ENCODE results near the gene CUL3. TPM values are rescaled to one million over a fixed set of nuclear protein-coding genes. Genes with fewer than 3 reads are reported as not detected.

CUL3 gene
- total and polyA plus RNA-seq, 5 donors = 61.2 to 72.4 (median 65.3) TPM

GRCh38 chr2:224469374-224469964, 115.7 kb downstream of the CUL3 start:
- ATAC-seq (no peak), DNase-seq (peak in 1 of 3 donors; percentile 19)
- intact Hi-C loops (cut with DNase I) = no loop called here
- 71% methylated on average over 9 of the region's 9 CpGs for WGBS
- Histone ChIP-seq H3K4me1 (ENCODE audit: control insufficient read depth, insufficient read depth, low read length) (no peaks in the 10 kb centered on the region), H3K27ac (ENCODE audit: low read length) (no peak overlapping the region), H3K4me3 (ENCODE audit: low read length) (no peak overlapping the region), H3K27me3 (ENCODE audit: control insufficient read depth, insufficient read depth) (no peaks in the 10 kb centered on the region), H3K9me3 (ENCODE audit: control insufficient read depth, low read length) (no peaks in the 10 kb centered on the region)

GRCh38 chr2:224466304-224466895, 118.8 kb downstream of the CUL3 start:
- no peak overlapping the region for H3K4me3 ChIP-seq (ENCODE audit: low read length)
- WGBS = 68% methylated on average over 3 of the region's 3 CpGs
- intact Hi-C loops (cut with DNase I) = no loop called here

DNA sequence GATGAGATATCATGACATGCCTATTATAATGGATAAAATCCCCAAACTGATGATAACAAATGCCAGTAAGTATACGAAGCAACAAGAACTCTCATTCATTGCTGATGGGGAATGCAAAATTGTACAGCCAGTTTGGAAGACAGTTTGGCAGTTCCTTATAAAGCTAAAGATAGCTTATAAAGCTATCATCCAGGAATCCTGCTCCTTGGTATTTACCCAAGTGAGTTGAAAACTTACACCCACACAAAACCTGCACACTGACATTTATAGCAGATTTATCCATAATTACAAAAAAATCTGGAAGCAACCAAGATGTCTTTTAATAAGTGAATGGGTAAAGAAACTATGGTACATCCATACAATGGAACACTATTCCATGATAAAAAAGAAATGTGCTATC, 123.8 kb downstream of the CUL3 start:
- ATAC-seq = no peak
- Histone ChIP-seq H3K4me3 (ENCODE audit: low read length) (no peak overlapping the region), H3K4me1 (ENCODE audit: control insufficient read depth, insufficient read depth, low read length) (no peaks in the 10 kb centered on the region), H3K27ac (ENCODE audit: low read length) (no peak overlapping the region), H3K27me3 (ENCODE audit: control insufficient read depth, insufficient read depth) (no peaks in the 10 kb centered on the region), H3K9me3 (ENCODE audit: control insufficient read depth, low read length) (no peaks in the 10 kb centered on the region)
- intact Hi-C loops (cut with DNase I) = no loop called here
- DNase-seq = no peak
- WGBS = 59% methylated on average over 1 of the region's 1 CpG

More at GRCh38 chr2:224466304-224466895, 118.8 kb downstream of the CUL3 start:
- Histone ChIP-seq H3K27ac (ENCODE audit: low read length) (no peak overlapping the region), H3K27me3 (ENCODE audit: control insufficient read depth, insufficient read depth) (no peaks in the 10 kb centered on the region), H3K9me3 (ENCODE audit: control insufficient read depth, low read length) (no peaks in the 10 kb centered on the region), H3K4me1 (ENCODE audit: control insufficient read depth, insufficient read depth, low read length) (no peaks in the 10 kb centered on the region)
- ATAC-seq = no peak
- no peak for DNase-seq

GRCh38 chr2:224457408-224458096, 127.6 kb downstream of the CUL3 start:
- Histone ChIP-seq H3K27ac (ENCODE audit: low read length) (no peak overlapping the region), H3K27me3 (ENCODE audit: control insufficient read depth, insufficient read depth) (no peaks in the 10 kb centered on the region), H3K9me3 (ENCODE audit: control insufficient read depth, low read length) (no peaks in the 10 kb centered on the region), H3K4me3 (ENCODE audit: low read length) (no peak overlapping the region), H3K4me1 (ENCODE audit: control insufficient read depth, insufficient read depth, low read length) (no peaks in the 10 kb centered on the region)
- intact Hi-C loops (cut with DNase I) = no loop called here
- ATAC-seq (no peak), DNase-seq (no peak)
- 88% methylated on average over 10 of the region's 10 CpGs for WGBS

- WGBS = 89% methylated on average over 3 of the region's 3 CpGs
- intact Hi-C loops (cut with DNase I) = no loop called here
- Histone ChIP-seq H3K4me1 (ENCODE audit: control insufficient read depth, insufficient read depth, low read length) (no peaks in the 10 kb centered on the region), H3K27me3 (ENCODE audit: control insufficient read depth, insufficient read depth) (no peaks in the 10 kb centered on the region), H3K27ac (ENCODE audit: low read length) (no peak overlapping the region), H3K9me3 (ENCODE audit: control insufficient read depth, low read length) (no peaks in the 10 kb centered on the region), H3K4me3 (ENCODE audit: low read length) (no peak overlapping the region)
- DNase-seq (no peak), ATAC-seq (no peak)
Measured at GRCh38 chr2:224453892-224454291, 131.3 kb downstream of the CUL3 start.

- Histone ChIP-seq H3K9me3 (ENCODE audit: control insufficient read depth, low read length) (no peaks in the 10 kb centered on the region), H3K27me3 (ENCODE audit: control insufficient read depth, insufficient read depth) (no peaks in the 10 kb centered on the region), H3K4me1 (ENCODE audit: control insufficient read depth, insufficient read depth, low read length) (no peaks in the 10 kb centered on the region), H3K4me3 (ENCODE audit: low read length) (no peak overlapping the region), H3K27ac (ENCODE audit: low read length) (no peak overlapping the region)
- ATAC-seq = no peak
- intact Hi-C loops (cut with DNase I) = loop anchor here in 2 of 4 donors (10.0 kb wide), 2 partner anchors 85 to 95 kb away; no protein-coding TSS in a partner anchor
- 53% methylated on average over 4 of the region's 4 CpGs for WGBS
- DNase-seq = no peak
Measured at GRCh38 chr2:224449212-224450147, 135.7 kb downstream of the CUL3 start.

- Histone ChIP-seq H3K4me3 (ENCODE audit: low read length) (no peak overlapping the region), H3K9me3 (ENCODE audit: control insufficient read depth, low read length) (no peaks in the 10 kb centered on the region), H3K4me1 (ENCODE audit: control insufficient read depth, insufficient read depth, low read length) (no peaks in the 10 kb centered on the region), H3K27me3 (ENCODE audit: control insufficient read depth, insufficient read depth) (no peaks in the 10 kb centered on the region), H3K27ac (ENCODE audit: low read length) (no peak overlapping the region)
- ATAC-seq = no peak
- WGBS = 88% methylated on average over 1 of the region's 1 CpG
- intact Hi-C loops (cut with DNase I) = loop anchor here in 2 of 4 donors (10.0 kb wide), 2 partner anchors 83 to 93 kb away; no protein-coding TSS in a partner anchor
- DNase-seq = no peak
Measured at GRCh38 chr2:224448236-224448635, 136.9 kb downstream of the CUL3 start.

DNA sequence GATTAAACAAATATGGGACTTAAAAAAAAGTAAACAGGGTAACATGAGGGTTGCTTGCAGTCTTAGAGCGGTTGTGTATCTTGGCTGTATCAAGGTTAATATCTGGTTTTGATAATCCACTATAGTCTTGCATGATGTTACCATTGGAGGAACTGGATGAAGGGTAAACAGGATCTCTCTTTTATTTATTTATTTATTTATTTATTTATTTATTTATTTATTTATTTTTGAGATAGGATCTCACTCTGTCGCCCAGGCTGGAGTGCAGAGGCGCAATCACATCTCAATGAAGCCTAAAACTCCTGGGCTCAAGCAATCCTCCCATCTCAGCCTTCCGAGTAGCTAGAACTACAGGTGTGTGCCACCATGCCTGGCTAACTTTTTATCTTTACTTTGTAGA, 140.4 kb downstream of the CUL3 start:
- intact Hi-C loops (cut with DNase I) = loop anchor here in 2 of 4 donors (10.0 kb wide), 2 partner anchors 80 to 90 kb away; no protein-coding TSS in a partner anchor
- DNase-seq (no peak), ATAC-seq (no peak)
- H3K9me3 ChIP-seq (ENCODE audit: control insufficient read depth, low read length) = no peaks in the 10 kb centered on the region
- WGBS = 97% methylated on average over 4 of the region's 4 CpGs
- no peaks in the 10 kb centered on the region for H3K4me1 ChIP-seq (ENCODE audit: control insufficient read depth, insufficient read depth, low read length)
- H3K4me3 ChIP-seq (ENCODE audit: low read length) = no peak overlapping the region
- no peak overlapping the region for H3K27ac ChIP-seq (ENCODE audit: low read length)
- H3K27me3 ChIP-seq (ENCODE audit: control insufficient read depth, insufficient read depth) = no peaks in the 10 kb centered on the region

- 69% methylated on average over 5 of the region's 5 CpGs for WGBS
- ATAC-seq (no peak), DNase-seq (no peak)
- H3K9me3 ChIP-seq (ENCODE audit: control insufficient read depth, low read length) = no peaks in the 10 kb centered on the region
- no peaks in the 10 kb centered on the region for H3K27me3 ChIP-seq (ENCODE audit: control insufficient read depth, insufficient read depth)
- no peak overlapping the region for H3K4me3 ChIP-seq (ENCODE audit: low read length)
- H3K27ac ChIP-seq (ENCODE audit: low read length) = no peak overlapping the region
- no peaks in the 10 kb centered on the region for H3K4me1 ChIP-seq (ENCODE audit: control insufficient read depth, insufficient read depth, low read length)
- intact Hi-C loops (cut with DNase I) = loop anchor here in 2 of 4 donors (10.0 kb wide), 2 partner anchors 79 to 89 kb away; no protein-coding TSS in a partner anchor
Measured at GRCh38 chr2:224444021-224444420, 141.1 kb downstream of the CUL3 start.

DNA sequence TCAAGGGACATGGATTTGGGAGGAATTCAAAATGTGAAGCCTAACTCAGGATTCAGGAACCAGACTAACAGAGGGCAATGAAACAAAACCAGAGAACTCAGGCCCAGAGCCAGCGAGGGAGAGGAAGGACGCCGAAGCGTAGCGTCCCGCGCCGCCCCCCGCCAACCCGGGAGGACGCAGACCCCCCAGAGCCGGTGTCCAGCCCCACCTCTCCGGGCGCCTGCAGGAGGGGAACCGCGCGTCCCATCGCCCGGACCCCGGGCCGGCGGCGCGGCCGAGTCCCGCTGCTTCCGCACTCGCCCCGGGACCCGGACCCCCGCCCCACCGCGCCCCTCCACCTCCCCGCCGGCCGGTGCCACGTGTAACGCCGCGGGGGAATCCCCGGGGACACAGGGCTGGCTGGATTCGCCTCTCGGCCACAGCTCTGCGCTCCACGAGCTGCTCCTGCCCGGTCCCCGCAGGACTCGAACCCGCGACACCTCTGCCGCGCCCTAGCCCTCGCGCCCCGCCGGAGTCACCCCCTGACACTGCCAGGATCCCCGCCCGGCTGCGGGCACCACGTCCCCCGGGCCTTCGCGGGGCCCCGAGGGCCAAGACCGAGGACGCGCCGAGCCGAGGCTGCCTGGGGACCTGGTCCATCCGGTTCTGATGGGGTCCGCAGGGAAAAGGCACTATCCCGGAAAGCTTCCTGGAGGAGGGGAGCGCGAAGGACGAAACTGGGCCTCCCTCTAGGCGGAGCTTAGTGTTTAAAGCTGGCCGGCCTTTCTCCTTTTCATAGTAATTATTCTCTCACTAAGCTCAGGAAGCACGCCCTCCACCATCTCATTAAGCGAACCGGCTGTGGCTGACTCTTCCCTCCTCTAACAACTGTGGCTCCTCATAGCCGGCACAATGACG, 142.8 kb downstream of the CUL3 start:
- no peaks in the 10 kb centered on the region for H3K9me3 ChIP-seq (ENCODE audit: control insufficient read depth, low read length)
- peak overlapping the region; percentile 84 for H3K4me3 ChIP-seq (ENCODE audit: low read length)
- H3K4me1 ChIP-seq (ENCODE audit: control insufficient read depth, insufficient read depth, low read length) = no peaks in the 10 kb centered on the region
- H3K27me3 ChIP-seq (ENCODE audit: control insufficient read depth, insufficient read depth) = no peaks in the 10 kb centered on the region
- WGBS = 2% methylated on average over 82 of the region's 82 CpGs
- H3K27ac ChIP-seq (ENCODE audit: low read length) = no peak overlapping the region
- peak; percentile 20 to 61 (median 61) for DNase-seq
- ATAC-seq = peak; percentile 61
- intact Hi-C loops (cut with DNase I) = loop anchor here in 2 of 4 donors (10.0 kb wide), 2 partner anchors 78 to 88 kb away; no protein-coding TSS in a partner anchor
